Activated CD8-positive, alpha-beta memory T cell treated with anti-CD3 and anti-CD28 coated beads, Interleukin-2, amount 10 ng/mL, durations not matched to agents 7 days and 5 days (primary cell): ENCODE results near the gene SLC24A2. TPM values are rescaled to one million over a fixed set of nuclear protein-coding genes. Genes with fewer than 3 reads are reported as not detected.
A peak's percentile ranks its signal among the peaks of the same experiment; 100 is the strongest.

Source experiments
- ATAC-seq: fragments of 150-1000 bp; cut with Tn5 transposase; one replicate; pipeline ENCODE4 v1.10.0; 2021; ENCODE audit warnings: moderate library complexity
- CTCF ChIA-PET: fragments of 350-600 bp; sonication (Branson Sonifier 250); formaldehyde crosslinking; loops from one replicate; lab custom pipeline; 2021; ENCODE audit warnings: antibody characterized with exemption; lab: Charles Lee
- DNase-seq: peaks from one replicate; pipeline ENCODE4 v3.0.0-alpha.2; 2020
- H3K27ac Mint-ChIP-seq: one replicate; pipeline ENCODE4 v1.8.0; 2021; ENCODE audit warnings: mild to moderate bottlenecking, mixed read lengths
- H3K27me3 Mint-ChIP-seq: one replicate; pipeline ENCODE4 v1.8.0; 2021; ENCODE audit warnings: mixed read lengths
- H3K36me3 Mint-ChIP-seq: one replicate; pipeline ENCODE4 v1.8.0; 2021; ENCODE audit warnings: mild to moderate bottlenecking, mixed read lengths
- H3K4me1 Mint-ChIP-seq: one replicate; pipeline ENCODE4 v1.8.0; 2021; ENCODE audit warnings: mixed read lengths
- H3K4me3 Mint-ChIP-seq: one replicate; pipeline ENCODE4 v1.8.0; 2021; ENCODE audit warnings: mild to moderate bottlenecking, moderate library complexity, mixed read lengths
- H3K9me3 Mint-ChIP-seq: one replicate; pipeline ENCODE4 v1.8.0; 2022; ENCODE audit warnings: low read depth, mixed read lengths
- total RNA-seq, 2 experiments: library from RNA; stranded (reverse); gene quantifications; one replicate each; pipeline ENCODE4 v1.2.3, GENCODE V29; 2021

Gene SLC24A2
- total RNA-seq, 2 experiments from 2014 or later = not detected

DNA sequence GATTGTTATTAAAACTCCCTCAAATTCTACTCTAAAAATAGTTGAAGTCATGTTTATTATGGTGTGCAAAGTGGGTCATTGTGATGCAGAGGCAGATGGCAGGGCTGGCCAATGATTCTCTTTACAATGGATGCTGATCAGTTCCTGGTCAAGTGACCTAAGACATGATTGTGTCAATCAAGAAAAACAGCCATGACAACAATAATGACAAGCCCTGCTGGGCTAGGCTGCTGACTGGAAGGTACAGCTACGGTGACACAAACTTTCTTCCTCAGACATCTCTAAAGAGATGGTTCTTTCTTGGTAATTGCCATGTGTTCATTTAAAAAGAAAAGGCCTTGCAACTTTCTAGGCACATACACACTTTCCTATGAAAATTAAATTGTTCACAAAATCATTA lies 3.6 kb downstream of the SLC24A2 start:
- Mint-ChIP-seq H3K9me3 (no peaks in the 10 kb centered on the region), H3K27ac (no peak overlapping the region), H3K4me1 (no peaks in the 10 kb centered on the region), H3K36me3 (no peaks in the 10 kb centered on the region), H3K27me3 (peaks cover 51% of the 10 kb centered on the region), H3K4me3 (no peak overlapping the region)
- DNase-seq (no peak), ATAC-seq (no peak)
- CTCF ChIA-PET = no interaction called here

DNA sequence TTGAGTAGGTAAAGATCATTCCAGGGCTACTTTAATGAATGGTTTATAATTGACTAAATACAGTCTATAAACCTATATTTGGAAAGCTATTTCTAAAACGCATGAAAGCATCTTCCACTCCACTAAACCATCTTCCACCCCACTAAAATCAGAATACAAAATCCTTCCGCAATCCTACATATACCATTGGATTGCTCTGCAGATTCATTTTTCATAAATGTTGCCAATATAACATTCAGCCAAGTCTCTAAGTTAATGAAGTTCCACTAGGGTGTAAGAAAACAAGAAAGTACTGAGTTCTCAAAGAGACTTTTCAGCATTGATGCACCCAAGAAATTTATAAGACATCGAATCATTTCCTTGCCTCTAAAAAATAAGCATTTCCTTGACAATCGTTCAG lies 4.7 kb downstream of the SLC24A2 start:
- no peak overlapping the region for H3K4me3 Mint-ChIP-seq
- H3K9me3 Mint-ChIP-seq = no peaks in the 10 kb centered on the region
- H3K27ac Mint-ChIP-seq = no peak overlapping the region
- ATAC-seq (no peak), DNase-seq (no peak)
- H3K36me3 Mint-ChIP-seq = no peaks in the 10 kb centered on the region
- H3K4me1 Mint-ChIP-seq = no peaks in the 10 kb centered on the region
- peaks cover 40% of the 10 kb centered on the region for H3K27me3 Mint-ChIP-seq
- CTCF ChIA-PET = no interaction called here

DNA sequence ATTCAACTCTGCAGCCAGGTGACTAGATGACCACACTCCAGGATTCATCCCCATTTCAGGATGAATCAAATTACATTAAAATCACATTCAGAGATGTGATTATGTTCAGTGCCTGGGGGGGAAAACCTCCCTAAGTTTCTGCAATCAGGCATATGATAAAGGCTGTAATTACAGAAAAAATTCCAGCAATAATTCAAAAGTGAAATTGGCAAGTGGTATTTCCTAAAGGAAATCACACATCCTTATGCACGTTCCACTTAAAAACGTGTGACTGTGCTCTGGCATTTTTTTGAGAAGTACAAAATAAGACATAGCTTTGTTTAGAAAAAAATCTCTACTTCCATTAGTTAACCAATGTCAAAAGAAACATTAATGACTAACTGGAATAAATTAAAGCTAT lies 5.3 kb downstream of the SLC24A2 start:
- ATAC-seq (no peak), DNase-seq (no peak)
- Mint-ChIP-seq H3K4me1 (no peaks in the 10 kb centered on the region), H3K27me3 (peaks cover 36% of the 10 kb centered on the region), H3K4me3 (no peak overlapping the region), H3K9me3 (no peaks in the 10 kb centered on the region), H3K36me3 (no peaks in the 10 kb centered on the region), H3K27ac (no peak overlapping the region)
- CTCF ChIA-PET = no interaction called here

DNA sequence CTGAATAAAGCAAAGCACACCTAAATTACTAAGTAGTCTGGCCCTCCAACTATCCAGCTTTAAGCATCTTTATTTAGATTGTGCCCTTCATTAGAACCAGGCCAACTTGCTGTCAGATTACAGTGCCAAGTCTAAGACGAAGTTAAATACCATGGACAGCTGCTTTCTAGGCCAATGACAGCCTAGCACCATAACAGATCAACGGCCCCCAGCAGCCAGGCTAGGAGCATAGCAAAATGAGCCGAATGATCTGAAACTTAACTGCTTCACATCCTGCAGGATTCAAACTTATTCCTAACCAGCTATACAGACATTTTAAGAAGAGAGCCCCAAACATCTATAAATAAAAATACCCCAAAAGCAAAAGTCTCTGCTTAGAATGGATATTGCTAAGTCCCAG lies 6.8 kb downstream of the SLC24A2 start:
- no peak for DNase-seq
- Mint-ChIP-seq H3K27me3 (peaks cover 21% of the 10 kb centered on the region), H3K4me1 (no peaks in the 10 kb centered on the region), H3K9me3 (no peaks in the 10 kb centered on the region), H3K36me3 (no peaks in the 10 kb centered on the region), H3K4me3 (no peak overlapping the region), H3K27ac (no peak overlapping the region)
- CTCF ChIA-PET = no interaction called here
- ATAC-seq = no peak

DNA sequence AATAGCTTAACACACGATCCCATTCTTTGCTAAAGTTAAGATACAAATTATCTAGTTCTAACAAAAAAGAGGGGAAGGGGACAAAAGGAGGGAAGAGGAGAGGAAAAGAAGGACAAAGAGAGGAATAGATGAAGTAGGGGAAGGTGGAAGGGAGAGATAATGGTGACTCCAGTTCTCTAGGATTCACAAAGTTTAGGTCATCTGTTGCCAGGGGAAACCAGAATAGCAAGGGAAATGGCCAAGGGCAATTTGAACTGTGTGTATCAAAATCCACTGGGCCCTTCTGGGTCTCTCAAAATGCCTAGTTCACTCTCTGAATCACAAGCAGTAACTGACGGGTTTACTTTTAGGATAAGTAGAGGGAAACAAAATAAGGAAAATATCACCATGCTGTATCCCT lies 7.6 kb downstream of the SLC24A2 start:
- Mint-ChIP-seq H3K27ac (no peak overlapping the region), H3K4me1 (no peaks in the 10 kb centered on the region), H3K36me3 (no peaks in the 10 kb centered on the region), H3K27me3 (peaks cover 14% of the 10 kb centered on the region), H3K9me3 (no peaks in the 10 kb centered on the region), H3K4me3 (no peak overlapping the region)
- DNase-seq (no peak), ATAC-seq (no peak)
- CTCF ChIA-PET = no interaction called here

DNA sequence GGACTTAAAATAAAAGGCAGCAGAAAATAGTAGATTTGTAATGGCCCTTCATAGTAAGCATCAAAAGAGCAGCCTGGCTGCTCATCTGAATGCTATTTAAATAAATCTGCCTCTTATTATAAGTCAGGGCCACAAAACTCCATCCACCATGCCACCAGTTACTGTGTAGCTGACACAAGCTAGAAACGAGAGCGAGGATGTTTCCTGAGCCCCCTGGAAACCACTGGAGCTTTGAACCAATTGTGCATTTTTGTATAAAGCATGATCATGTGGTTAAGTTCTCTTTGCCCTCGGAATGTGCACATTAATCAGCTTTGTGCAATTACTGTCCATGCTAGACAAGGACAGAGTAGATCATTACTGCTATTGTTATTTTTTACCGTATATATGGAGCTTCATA lies 17.4 kb downstream of the SLC24A2 start:
- no peak for ATAC-seq
- no peak for DNase-seq
- CTCF ChIA-PET = interaction anchor here (0.6 kb wide), 1 partner anchor 1051 kb away, joined by 3 read pairs; no protein-coding TSS in a partner anchor
- Mint-ChIP-seq H3K4me3 (no peak overlapping the region), H3K27ac (no peak overlapping the region), H3K4me1 (no peaks in the 10 kb centered on the region), H3K27me3 (peaks cover 6% of the 10 kb centered on the region), H3K36me3 (no peaks in the 10 kb centered on the region), H3K9me3 (no peaks in the 10 kb centered on the region)

DNA sequence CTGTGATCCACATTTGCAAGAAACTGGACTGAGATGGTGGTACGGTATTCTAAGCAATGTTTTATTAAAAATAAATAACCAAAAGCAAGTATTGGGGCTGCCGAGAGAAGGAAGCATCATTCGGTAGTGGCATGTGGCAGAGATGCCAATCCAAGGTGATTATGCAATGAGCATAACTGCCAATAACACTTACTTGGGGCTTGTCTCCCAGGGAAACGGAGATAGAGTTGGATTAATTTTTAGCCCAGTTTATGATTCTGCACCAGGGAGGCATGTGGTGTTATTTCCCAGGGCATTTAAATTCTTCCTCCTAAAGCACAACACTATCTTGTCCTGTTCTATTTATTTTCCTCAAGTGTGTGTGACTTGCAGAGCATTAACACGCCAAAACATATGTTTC lies 17.9 kb downstream of the SLC24A2 start:
- H3K36me3 Mint-ChIP-seq = no peaks in the 10 kb centered on the region
- no peaks in the 10 kb centered on the region for H3K4me1 Mint-ChIP-seq
- no peak overlapping the region for H3K27ac Mint-ChIP-seq
- DNase-seq (no peak), ATAC-seq (no peak)
- no peaks in the 10 kb centered on the region for H3K9me3 Mint-ChIP-seq
- H3K4me3 Mint-ChIP-seq = no peak overlapping the region
- peaks cover 6% of the 10 kb centered on the region for H3K27me3 Mint-ChIP-seq
- CTCF ChIA-PET = no interaction called here

DNA sequence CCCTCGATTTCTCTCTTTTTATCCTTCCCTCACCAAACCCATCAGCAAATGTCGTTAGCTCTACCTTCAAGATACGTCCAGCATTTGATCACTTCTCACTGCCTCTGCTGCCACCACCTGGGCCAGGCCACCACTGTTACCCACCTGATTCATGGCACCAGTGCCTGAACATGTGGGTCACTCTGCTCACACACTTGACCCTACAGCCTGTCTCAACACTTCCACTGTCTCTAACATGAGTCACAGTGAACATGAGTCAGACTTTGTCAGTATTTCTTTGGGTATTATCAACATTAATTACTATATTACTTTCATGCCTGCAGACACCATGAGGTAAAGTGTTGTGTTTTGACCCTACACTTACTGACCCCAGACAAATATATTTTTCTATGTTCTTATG lies 19.6 kb downstream of the SLC24A2 start:
- Mint-ChIP-seq H3K4me1 (no peaks in the 10 kb centered on the region), H3K4me3 (no peak overlapping the region), H3K9me3 (peaks cover 3% of the 10 kb centered on the region), H3K27me3 (peaks cover 6% of the 10 kb centered on the region), H3K36me3 (no peaks in the 10 kb centered on the region), H3K27ac (no peak overlapping the region)
- ATAC-seq (no peak), DNase-seq (no peak)
- CTCF ChIA-PET = no interaction called here

DNA sequence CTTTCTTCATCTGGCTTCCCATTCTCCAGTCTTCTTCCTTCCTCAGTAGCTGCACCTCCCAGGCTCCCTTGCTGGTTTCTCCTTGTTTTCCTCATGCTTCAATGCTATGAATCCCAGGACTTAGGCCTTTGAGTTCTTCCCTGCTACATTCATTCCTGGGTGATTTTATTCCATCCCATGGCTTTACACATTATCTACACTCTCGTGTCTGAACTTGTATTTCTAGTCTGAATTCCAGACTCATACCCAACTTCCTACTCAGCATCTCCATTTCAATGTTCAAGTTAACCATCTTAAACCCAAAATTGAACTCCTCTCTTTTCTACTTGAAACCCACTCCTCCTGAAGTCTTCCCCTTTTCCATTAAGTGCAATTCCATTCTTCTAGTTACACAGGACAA lies 20.0 kb downstream of the SLC24A2 start:
- H3K36me3 Mint-ChIP-seq = no peaks in the 10 kb centered on the region
- no peak overlapping the region for H3K27ac Mint-ChIP-seq
- ATAC-seq (no peak), DNase-seq (no peak)
- no peaks in the 10 kb centered on the region for H3K4me1 Mint-ChIP-seq
- CTCF ChIA-PET = no interaction called here
- peaks cover 5% of the 10 kb centered on the region for H3K27me3 Mint-ChIP-seq
- H3K9me3 Mint-ChIP-seq = peaks cover 6% of the 10 kb centered on the region
- H3K4me3 Mint-ChIP-seq = no peak overlapping the region

DNA sequence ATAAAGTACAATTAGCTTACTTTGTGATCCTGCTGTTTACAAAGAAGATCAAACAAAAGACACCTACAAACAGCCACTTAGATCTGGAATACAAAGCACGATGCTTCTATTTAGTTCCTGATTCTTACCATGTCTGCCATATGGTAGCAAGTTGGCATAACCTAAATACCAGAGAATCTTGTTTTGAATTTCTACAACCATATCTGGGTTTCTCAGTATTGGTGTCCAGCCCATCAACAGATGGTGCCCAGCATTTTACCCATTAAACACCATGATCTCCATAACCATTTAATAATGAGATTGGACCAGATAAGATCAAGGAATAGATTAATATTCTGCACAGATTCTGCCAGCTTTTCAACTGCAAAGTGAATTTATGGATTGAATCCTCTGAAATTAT lies 29.8 kb downstream of the SLC24A2 start:
- Mint-ChIP-seq H3K4me3 (no peak overlapping the region), H3K36me3 (no peaks in the 10 kb centered on the region), H3K9me3 (peaks cover 6% of the 10 kb centered on the region), H3K27ac (no peak overlapping the region), H3K4me1 (no peaks in the 10 kb centered on the region), H3K27me3 (peaks cover 10% of the 10 kb centered on the region)
- DNase-seq (no peak), ATAC-seq (no peak)
- CTCF ChIA-PET = no interaction called here

DNA sequence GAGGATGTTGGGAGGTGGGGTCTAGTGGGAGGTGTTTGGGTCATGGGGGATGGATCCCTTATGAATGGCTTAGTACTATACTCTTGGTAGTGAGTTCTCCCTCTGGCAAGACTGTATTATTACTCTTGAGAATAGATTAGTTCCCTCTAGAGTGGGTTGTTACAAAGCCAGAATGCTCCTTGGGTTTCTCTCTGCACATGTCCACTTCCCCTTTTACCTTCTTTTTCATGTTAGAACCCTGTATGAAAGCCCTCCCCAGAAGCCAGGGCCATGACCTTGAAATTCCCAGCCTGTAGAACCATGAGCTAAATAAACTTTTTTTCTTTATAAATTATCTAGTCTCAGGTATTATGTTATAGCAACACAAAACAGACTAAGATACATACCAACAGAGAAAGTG lies 31.1 kb downstream of the SLC24A2 start:
- H3K4me3 Mint-ChIP-seq = no peak overlapping the region
- DNase-seq (no peak), ATAC-seq (no peak)
- CTCF ChIA-PET = no interaction called here
- H3K27ac Mint-ChIP-seq = no peak overlapping the region
- H3K9me3 Mint-ChIP-seq = peaks cover under 1% of the 10 kb centered on the region
- peaks cover 15% of the 10 kb centered on the region for H3K27me3 Mint-ChIP-seq
- H3K4me1 Mint-ChIP-seq = no peaks in the 10 kb centered on the region
- H3K36me3 Mint-ChIP-seq = no peaks in the 10 kb centered on the region

DNA sequence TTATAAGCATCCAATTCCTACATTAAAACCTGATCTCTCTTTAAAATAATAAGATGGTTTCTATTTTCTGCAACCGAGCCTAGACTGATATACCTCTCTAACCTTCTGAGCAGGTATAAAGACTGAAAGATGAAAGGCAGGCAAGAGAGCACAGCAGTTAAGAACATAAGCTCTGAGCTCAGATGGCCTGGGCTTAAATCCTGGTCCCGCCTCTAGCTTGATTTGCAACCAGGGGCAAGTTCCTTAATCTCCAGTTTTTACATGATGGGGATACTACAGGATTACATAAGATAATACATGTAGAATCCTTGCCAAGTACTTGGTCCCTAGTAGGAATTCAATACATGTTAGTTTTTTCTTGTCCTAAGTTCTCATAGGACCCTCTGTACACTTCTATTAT lies 33.9 kb downstream of the SLC24A2 start:
- Mint-ChIP-seq H3K9me3 (no peaks in the 10 kb centered on the region), H3K36me3 (peaks cover 3% of the 10 kb centered on the region), H3K4me1 (no peaks in the 10 kb centered on the region), H3K27ac (no peak overlapping the region), H3K4me3 (no peak overlapping the region), H3K27me3 (peaks cover 19% of the 10 kb centered on the region)
- ATAC-seq = no peak
- DNase-seq = no peak
- CTCF ChIA-PET = no interaction called here

DNA sequence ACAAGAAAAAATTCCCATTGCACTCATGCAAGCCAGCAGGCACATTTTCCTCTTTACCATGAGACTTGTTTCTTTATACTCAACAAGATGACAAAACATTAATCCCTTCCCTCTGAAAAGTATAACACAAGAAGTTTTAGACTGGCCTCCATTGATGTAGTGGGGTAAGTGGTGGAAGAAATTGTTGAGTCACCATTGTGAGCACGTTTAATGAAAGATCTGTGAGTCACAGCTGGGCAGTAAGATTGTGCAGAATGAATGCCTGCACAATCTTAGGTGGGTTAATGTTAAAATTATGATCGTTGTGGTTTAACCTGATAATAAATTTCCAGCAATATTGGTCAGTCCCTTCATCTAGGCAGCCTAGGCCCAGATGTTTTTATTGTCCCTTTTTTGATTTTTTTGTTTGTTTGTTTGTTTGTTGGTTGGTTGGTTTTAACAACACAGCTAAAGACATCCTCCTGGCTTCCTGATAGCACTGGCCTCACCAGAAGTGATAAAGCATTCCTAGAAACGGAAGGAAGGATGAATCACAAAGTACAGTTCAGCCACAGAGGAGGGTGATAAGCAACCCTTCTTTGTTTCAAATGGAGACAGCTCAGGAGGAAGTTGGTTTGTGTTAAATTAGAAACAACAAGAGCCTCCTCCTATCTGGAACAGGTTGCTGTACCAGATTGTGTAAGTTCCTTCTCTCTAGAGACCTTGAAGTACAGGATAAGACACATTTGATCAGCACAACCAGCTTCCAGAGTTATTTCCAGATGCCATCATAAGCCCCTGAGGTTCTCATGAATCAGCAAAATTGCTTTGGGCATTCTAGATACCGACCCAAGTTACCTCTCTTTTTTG lies 40.3 kb downstream of the SLC24A2 start:
- CTCF ChIA-PET = no interaction called here
- Mint-ChIP-seq H3K27ac (peak overlapping the region; percentile 68), H3K9me3 (peaks cover 4% of the 10 kb centered on the region), H3K27me3 (peaks cover 22% of the 10 kb centered on the region), H3K4me1 (peaks cover 20% of the 10 kb centered on the region), H3K36me3 (peaks cover 13% of the 10 kb centered on the region), H3K4me3 (no peak overlapping the region)
- ATAC-seq (peak; percentile 90), DNase-seq (peak; percentile 43)

DNA sequence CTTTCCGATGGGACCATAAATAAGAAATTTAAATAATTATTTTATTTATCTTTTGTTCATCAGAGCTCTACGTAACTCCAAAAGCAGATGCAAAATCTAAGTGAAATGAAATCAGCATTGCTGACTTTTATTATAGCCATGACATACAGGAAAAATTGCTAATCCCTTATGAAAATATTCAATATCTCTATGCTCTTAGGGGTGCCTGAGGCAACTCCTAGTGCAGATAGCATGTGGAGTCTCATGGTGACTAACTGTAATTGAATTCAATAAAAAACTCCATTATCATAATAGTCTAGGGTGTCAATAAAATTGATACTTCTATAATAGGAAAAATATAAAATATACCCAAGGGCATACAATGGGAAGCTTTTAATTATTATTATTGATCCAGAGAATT lies 42.6 kb downstream of the SLC24A2 start:
- peaks cover 23% of the 10 kb centered on the region for H3K27me3 Mint-ChIP-seq
- peaks cover 13% of the 10 kb centered on the region for H3K36me3 Mint-ChIP-seq
- H3K27ac Mint-ChIP-seq = no peak overlapping the region
- ATAC-seq (no peak), DNase-seq (no peak)
- peaks cover 4% of the 10 kb centered on the region for H3K9me3 Mint-ChIP-seq
- no peak overlapping the region for H3K4me3 Mint-ChIP-seq
- CTCF ChIA-PET = no interaction called here
- H3K4me1 Mint-ChIP-seq = peaks cover 20% of the 10 kb centered on the region
